GM12892 (cell line): ENCODE data around the gene COL18A1.

Experiments used
- POLR2A ChIP-seq: IDR thresholded peaks from 2 replicates; pipeline ENCODE4 v1.6.1; 2011; ENCODE audit warnings: low read depth, low read length, control low read depth
- POLR2AphosphoS5 ChIP-seq: IDR thresholded peaks from 2 replicates; pipeline ENCODE4 v1.6.1; 2011; ENCODE audit warnings: low read depth, low read length, control low read depth
- TAF1 ChIP-seq: IDR thresholded peaks from 2 replicates; pipeline ENCODE4 v1.6.1; 2011; ENCODE audit warnings: low read depth, mild to moderate bottlenecking, control low read depth, low read length, borderline replicate concordance

DNA sequence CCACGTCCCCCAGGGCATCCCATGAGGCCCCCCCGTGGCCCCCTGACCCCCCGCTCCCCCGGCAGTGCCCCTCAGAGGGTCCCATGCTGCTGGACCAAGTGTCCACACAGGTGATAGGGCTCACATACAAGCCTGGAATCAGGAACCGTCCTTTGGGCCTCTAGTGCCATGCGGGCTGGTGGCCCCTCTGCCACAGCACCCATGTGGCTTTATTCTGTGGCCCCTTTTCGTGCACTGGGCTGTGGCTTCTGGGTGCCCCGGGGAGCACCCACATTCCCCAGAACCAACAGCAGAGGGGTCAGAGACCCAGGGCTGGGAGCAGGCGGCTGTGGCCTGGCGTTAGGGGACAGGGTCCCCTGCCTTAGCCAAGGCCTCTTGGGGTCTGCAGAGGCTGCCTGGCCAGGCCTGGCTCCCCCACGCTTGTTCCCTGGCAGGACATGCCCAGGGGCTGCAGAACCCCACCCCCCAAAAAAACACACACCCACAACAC is 105.5 kb downstream of the COL18A1 start:
- TF ChIP-seq POLR2A (no peak), TAF1 (no peak), POLR2AphosphoS5 (no peak)
